IPS DF 19.7 (cell line): ENCODE results near the gene SPINK14.

Experiments used
- DNase-seq: peaks from one replicate; pipeline ENCODE4 v3.0.0-alpha.2; 2013; ENCODE audit warnings: low read depth, low spot score

SPINK14 gene

DNA sequence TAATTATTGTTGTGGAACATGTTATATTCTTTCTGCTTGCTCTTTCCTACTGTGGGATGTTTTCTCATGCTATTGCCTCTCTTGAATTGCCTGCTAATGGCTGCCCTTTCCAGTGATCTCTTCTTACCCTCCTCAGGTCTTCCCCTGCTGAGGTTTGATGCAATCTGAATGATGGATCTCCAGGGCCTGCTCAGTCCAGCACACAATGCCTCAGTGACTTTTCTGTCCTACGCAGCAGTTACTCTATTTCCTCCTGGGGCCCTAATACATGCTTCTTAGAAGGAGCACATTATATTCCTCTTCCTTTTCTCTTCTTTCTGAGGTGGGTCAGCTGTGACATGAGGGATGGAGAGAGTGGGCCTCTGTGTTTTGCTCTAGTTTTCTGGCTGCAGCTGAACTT, at the start of gene SPINK14:
TSS of gene SPINK14 (plus strand) at position 301 of the 400 bp plus-strand sequence. CDS start 1,187 bp downstream, outside the sequence.
- no peak for DNase-seq

DNA sequence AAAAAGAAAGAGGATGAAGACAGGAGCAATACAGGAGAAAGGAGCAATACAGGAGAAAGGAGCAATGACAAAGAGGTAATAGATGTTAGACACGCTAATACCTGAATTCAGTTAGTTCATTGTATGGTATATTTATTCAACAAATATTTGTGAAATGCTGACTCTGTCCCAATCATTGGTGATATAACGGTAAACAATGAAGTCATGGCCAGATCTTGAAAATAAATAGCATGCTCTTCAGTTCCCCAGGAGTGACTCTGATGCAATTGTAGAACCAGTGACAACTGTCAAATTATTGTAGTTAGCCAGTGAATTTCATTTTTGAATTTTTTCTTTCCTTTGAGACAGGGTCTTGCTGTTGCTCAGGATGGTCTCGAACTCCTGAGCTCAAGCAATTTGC, 48.0 kb upstream of the SPINK14 start:
- no peak for DNase-seq

DNA sequence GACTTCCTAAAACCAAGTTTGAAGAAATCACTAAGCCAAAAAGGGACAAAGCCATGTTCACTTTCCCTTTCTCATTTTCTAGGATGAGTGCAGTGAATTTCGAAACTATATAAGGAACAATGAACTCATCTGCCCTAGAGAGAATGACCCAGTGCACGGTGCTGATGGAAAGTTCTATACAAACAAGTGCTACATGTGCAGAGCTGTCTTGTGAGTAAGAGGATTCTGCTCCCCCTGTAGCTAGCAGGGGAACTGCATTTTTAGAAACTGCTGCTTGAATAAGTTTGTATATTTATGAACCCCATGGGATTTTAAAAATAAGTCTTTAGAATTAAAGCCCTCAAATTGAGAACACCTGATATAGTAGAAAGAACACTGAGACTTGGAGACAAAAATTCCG, 42.7 kb upstream of the SPINK14 start:
- no peak for DNase-seq

DNA sequence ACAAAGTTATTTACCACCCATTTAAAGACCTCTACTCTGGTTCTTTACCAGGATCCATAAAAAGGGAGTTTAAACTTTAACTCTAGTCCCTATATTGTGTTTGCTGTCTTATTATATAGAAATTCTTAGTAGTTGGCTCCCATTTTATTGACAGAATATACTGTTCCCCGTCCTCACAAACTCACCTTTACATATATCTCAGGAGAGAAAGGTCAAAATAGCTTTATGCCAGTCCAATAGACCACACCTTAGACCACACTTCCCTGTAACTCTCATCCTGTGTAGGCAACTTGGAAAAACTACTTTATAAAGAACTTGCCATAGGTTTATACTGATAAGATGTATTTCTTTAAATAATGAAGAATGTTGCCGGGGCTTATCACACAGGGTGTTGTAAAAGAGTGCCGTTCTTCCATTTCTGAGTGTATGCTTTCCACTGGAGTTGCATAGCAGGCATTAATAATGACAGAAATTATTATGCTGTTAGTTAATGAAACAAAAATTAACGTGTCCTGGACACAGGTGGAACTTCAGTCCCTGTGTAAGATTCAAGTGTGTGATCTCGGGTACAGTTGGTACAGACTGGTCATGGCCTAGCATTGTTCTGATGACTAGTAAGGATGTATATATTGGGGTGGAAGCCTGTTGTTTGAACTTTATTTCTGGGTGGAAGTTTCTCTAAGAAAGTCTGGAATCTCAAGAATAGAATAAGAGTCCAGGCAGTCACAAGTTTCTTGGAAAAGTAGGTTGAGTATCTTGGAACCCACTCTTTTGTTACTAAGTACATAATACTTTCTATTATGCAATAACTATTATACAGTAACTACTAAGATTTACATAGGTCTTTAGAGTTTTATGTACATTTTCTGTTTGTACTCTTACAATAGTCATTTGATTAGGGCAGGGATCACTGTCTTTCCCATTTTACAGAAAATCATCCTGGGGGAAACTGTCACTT, 33.0 kb upstream of the SPINK14 start:
- no peak for DNase-seq

GRCh38 chr5:148140846-148141245, 27.5 kb upstream of the SPINK14 start:
- DNase-seq: no peak

- DNase-seq: no peak
These were observed 26.7 kb upstream of the SPINK14 start for GRCh38 chr5:148141645-148142044.

- peak; percentile 3 for DNase-seq
These were observed 22.4 kb upstream of the SPINK14 start for GRCh38 chr5:148145916-148146315.

DNA sequence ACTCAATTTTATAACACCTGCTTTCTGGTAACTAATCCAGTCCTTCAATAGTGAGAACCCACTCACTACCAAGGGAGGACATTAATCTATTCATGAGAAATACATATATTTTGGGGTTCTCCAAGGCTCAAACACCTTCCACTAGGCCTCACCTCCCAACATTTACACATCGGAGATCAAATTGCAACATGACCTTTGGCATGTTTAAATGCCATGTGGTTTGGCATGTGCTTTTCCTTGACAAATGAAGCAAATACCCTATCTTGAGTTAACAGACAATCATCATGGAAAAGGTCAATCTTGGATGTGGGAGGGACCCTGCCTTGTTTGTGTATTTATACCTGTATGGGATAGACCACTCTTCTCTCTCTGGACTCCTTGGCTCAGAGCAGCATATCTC, 21.9 kb upstream of the SPINK14 start:
- no peak for DNase-seq

DNA sequence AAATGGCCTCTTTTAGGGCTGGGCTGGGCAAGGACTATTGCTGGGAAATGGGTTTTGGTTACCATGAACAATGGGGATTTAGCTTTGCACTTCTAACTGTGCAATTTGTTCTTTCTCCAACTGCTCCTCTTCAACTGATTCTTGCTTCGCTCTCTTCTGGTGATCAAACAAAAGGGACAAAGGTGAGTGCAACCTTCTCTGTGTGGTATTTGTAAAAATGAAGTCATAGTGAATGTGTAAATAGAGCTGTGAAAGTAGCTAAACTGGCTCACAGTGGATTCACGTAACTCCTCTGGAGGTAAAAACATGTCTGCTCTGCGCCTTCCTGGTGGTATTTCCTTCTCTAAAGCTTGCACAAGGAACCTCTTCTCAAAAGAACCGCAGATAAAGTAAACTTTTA, 20.9 kb upstream of the SPINK14 start:
- DNase-seq: no peak

DNA sequence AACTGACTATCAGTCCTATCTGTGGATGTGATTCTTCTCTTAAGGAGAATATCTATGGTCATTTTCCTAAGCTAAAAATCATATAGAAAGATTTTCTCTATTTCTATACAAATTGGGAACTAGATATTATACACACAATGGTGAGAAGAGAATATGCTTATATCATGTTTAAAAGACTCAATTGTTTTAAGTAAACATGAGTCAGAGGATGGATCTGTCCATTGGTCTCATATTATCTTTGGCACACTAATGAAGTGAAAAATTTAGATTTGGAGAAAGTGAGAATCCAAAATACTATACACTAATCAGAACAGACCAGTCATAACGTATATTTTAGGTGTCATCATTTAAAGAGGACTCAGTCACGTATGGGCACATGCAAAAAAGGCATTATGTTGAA, 16.5 kb upstream of the SPINK14 start:
- DNase-seq: no peak

- no peak for DNase-seq
These were observed 15.6 kb upstream of the SPINK14 start for GRCh38 chr5:148152781-148153180.

DNA sequence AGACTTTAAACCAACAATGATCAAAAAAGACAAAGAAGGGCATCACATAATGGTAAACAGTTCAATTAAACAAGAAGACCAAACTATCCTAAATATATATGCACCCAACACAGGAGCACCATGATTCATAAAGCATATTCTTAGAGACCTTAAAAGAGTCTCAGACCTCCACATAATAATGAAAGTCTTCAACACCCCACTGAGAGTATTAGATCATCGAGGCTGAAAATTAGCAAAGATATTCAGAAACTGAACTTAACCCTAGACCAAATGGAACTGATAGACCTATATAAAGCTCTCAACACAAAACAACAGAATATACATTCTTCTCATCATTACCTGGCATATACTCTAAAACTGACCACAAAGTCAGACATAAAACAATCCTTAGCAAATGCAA, 11.7 kb upstream of the SPINK14 start:
- DNase-seq: no peak

DNA sequence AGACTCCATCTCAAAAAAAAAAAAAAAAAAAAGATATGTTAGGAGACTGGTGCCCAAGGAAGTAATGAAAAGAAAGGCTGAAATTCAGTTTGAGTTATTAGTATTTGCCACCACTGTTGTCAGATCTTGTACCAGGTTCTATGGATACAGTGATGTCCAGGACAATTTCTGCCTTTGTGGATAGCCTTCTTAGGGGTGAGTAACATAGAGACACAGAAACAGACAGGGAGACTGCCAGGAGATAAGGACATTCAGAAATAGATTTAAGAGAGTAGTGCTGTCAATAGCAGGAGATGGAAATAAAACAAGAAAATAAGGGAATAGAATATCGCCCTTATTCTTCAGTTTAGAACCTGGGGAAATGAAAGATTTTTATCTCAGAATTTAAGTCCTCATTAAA, 6.3 kb upstream of the SPINK14 start:
- no peak for DNase-seq

DNA sequence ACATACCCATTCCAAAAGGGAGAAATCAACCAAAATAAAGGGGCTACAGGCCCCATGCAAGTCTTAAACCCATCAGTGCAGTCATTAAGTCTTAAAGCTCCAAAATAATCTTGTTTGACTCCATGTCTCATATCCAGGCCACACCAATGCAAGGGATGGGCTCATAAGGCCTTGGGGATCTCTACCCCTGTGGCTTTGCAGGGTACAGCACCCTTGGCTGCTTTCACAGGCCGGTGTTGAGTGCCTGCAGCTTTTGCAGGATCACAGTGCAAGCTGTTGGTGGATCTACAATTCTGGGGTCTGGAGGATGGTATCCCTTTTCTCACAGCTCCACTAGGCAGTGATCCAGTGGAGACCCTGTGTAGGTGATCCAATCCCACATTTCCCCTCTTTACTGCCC, 5.0 kb upstream of the SPINK14 start:
- no peak for DNase-seq

DNA sequence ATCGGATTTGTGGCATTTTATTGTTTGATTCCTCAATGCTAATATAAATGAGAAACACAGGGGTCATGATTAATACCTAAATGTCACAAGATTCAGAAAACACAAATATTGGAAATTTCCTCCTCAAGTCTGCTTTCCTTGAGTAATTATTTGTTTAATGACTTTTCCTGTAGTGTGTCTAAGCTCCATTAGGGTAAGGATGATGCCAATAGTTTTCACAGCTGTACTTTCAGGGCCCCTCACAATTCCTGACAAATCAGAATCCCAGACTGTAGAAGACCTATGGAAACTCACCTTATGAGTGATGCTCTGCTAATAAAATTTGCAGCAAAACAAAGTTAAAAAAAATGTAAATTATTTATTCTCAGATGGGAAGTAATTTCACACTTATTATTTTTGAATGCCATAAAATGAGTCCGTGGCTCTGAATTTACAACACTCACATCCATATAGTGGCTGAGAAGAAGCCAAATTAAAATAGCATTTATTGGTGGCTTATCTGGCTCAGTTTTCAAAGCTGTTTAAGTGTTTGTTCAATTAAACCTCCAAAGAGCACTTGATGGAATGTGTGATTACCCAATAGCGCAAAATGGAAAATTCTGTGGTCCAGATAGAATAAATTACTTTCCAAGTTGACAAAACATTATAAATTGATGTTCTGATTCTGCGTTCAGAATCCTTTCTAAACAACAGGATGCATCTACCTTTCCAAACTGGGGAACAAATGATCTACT, 1.6 kb upstream of the SPINK14 start:
- DNase-seq: no peak

- DNase-seq: no peak
These were observed 4.0 kb downstream of the SPINK14 start for GRCh38 chr5:148172377-148172776.

- no peak for DNase-seq
These were observed 8.1 kb downstream of the SPINK14 start for GRCh38 chr5:148176480-148176879.

GRCh38 chr5:148177207-148177606, 8.9 kb downstream of the SPINK14 start:
- no peak for DNase-seq

DNA sequence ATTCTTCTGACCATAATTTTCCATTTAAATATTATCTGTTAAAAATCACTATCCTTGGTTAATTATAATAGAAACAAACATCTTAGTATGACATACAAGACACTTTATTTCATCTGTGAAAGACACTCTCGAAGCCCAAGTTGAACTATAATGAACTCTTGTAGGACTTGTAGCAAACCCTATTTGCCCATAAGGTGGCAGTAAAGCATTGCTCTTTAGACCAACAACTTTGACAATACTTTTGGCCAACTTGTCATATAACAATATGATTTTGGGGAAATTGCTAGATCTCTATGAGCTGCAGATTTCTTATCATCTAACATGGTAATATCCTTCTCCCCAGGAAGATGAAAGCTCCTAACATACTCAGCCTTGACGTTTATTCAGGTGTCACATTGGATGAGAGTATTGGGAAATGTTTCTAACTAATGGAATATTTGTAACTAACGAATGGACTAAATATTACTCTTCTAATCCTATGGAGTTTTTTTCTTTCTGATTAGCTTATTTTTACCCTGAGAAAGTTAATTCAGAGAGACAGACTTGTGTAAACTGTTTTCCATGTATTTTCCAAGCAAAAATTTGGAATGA, 11.0 kb downstream of the SPINK14 start:
- DNase-seq: no peak

DNA sequence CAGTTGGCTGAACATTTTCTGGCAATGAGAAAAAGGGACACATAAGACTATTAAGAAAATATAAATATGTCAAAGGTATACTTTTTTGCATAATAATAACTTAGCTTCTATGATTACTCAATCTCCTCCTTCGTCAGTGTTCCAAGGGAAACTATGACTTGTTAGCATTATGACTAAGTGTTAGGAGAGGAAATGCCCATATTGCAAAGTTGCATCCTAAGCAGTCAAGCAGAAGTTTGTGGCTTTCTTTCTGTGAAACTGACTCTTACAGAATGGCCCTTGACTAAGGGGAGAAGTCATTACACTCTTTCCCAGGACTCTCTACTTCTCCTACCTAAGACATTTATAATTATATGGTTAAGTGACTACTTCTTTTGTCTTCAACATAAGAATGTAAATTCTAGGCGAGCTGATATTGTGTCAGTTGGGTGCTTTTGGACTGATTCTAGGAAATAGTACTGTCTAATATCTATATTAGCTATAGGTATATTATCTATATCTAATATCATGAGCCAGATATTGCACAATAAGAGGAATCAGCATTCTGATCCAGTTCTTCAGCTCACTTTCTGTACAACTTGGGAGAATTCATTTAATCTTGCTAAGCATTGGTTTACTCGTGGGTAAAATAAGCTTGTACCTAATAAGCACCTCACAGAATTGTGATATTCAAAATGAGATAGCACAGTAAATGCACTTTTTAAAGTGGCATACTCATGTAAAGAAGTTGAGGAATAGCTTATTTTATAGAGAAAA, 18.1 kb downstream of the SPINK14 start:
- no peak for DNase-seq

- no peak for DNase-seq
These were observed 22.7 kb downstream of the SPINK14 start for GRCh38 chr5:148191010-148191409.

DNA sequence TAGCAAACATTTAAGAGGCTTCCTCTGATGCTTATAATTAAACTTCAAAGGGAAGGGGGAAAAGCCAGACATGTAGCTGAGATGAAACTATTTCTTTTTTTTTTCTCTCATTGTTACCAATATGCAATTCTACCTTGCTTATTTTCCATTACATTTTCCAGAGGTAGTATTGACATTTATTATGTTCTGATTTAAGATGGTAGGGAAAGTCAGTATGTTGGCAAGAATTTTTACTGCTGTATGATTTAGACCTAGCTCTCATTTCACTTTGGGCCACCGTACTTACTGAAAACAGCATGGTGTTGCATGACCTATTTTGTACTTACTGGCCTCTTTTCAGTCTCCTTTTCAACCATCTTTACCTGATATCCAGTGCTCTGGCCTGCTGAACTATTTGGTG, 24.9 kb downstream of the SPINK14 start:
- DNase-seq: no peak
